AG09309 (cell line): Measurements from ENCODE around the gene SNX22.

Experiments
- DNase-seq: peaks from one replicate; pipeline ENCODE4 v3.0.0-alpha.2; 2010; ENCODE audit warnings: low read depth
- H3K4me3 ChIP-seq: 2 replicates; pipeline ENCODE4 v1.5.1; 2011; ENCODE audit warnings: mild to moderate bottlenecking, low read depth, low read length, moderate library complexity; ENCODE audit not compliant: control insufficient read depth
- TF ChIP-seq, protein P1 (sequence below): IDR thresholded peaks from 2 replicates; pipeline ENCODE4 v1.5.1; 2011; ENCODE audit warnings: mild to moderate bottlenecking, low read depth, low read length, inconsistent platforms; ENCODE audit not compliant: insufficient read depth, control insufficient read depth; ENCODE audit errors: missing control alignments

Gene SNX22

DNA sequence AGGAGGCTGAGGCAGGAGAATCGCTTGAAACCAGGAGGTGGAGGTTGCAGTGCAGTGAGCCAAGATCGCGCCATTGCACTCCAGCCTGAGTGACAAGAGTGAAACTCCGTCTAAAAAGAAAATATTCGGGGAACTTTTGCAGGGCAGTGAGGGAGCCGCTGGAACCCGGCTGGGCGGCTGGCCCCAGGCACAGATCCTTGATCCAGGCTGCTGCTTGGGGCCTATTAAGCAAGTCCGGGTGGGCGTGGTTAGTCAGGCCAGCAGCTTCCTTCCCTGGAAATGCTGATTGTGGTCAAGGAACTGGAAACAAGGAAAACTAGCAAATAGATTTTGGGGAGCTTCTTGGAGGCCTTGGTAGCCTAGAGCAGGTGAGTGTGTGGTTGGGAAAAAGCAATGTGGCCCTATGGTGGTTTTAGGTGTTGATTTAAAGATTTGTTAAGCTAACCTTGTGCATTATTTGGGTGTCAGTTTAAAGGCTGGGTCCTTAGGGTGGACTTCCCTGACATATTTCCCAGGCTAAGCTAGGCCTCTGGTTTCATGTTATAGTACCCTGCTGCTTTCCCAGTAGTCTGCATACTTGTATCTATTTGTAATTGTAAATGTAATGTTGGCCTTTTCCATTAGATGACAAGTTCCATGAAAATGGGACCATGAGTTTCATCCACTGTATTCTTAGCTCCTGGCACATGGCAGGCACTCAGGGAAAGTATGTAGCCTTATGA is 17.7 kb upstream of the SNX22 start:
- DNase-seq: no peak
- TF ChIP-seq, protein P1, sequence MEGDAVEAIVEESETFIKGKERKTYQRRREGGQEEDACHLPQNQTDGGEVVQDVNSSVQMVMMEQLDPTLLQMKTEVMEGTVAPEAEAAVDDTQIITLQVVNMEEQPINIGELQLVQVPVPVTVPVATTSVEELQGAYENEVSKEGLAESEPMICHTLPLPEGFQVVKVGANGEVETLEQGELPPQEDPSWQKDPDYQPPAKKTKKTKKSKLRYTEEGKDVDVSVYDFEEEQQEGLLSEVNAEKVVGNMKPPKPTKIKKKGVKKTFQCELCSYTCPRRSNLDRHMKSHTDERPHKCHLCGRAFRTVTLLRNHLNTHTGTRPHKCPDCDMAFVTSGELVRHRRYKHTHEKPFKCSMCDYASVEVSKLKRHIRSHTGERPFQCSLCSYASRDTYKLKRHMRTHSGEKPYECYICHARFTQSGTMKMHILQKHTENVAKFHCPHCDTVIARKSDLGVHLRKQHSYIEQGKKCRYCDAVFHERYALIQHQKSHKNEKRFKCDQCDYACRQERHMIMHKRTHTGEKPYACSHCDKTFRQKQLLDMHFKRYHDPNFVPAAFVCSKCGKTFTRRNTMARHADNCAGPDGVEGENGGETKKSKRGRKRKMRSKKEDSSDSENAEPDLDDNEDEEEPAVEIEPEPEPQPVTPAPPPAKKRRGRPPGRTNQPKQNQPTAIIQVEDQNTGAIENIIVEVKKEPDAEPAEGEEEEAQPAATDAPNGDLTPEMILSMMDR: no peak
- no peak overlapping the region for H3K4me3 ChIP-seq

DNA sequence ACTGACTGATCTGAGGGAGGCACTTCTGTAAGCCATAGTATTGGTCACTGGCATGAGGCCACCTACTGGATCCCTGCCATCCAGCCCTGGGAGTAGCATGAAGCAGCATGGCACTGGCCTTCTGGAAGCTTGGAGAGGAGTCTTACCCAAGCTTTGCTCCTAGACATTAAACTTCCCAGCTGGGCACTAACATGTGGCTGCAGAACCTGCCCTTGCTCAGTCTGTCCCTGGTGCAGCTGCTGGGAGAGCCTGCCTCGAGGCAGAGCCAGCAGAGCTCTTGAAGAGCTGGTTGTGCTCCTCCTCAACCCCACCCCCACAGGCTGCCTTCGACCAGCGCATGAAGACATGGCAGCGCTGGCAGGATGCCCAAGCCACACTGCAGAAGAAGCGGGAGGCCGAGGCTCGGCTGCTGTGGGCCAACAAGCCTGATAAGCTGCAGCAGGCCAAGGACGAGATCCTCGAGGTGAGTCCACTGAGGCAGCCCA is 17.1 kb upstream of the SNX22 start:
- no peak for DNase-seq
- H3K4me3 ChIP-seq: no peak overlapping the region
- TF ChIP-seq, protein P1: no peak

DNA sequence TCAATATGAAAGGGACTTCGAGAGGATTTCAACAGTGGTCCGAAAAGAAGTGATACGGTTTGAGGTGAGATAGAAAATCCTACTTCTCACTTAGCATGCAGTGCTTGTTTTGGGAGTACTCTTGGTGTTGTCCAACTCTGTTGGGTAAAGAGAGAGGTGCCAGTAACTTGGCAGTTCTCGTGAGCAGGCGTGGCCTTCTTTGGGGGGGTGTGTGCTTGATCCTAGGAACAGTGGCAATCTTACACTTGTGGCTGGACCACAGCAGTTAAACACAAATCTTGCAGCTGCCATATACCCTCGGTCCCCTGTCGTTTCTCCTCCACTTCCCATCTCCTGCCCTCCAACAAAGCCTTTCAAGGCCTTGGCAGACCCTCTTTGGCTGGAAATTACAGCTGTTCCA is 15.2 kb upstream of the SNX22 start:
- TF ChIP-seq, protein P1: no peak
- no peak for DNase-seq
- H3K4me3 ChIP-seq: no peak overlapping the region

DNA sequence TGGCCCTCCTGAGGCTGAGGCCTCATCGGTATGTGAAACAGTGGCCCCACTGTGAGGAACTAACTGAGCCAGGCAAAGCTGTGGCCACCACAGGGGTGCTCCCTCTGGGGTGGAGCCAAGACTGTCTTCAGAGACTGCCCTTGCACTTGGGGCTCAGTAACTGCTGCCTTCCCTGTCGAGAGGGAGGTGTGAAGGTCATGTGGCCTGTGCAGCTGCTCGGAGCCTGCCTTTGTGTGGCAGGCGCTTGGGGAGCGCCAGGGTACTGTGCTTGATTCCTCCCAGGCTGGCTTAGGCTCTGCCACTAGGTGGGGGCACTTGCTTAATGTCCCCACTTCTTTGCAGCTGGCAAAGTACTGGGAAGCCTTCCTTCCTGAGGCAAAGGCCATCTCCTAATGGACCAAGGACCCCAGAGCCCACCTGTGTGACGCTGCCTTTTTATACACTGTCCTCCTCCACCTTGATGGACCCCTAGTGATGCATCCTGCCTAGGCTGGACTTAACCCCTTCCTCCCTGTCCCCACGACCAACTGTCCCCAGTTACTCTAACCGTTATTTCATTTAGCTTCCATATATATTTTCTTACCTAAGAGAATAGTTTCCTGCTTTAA is 14.2 kb upstream of the SNX22 start:
- DNase-seq: no peak
- no peak overlapping the region for H3K4me3 ChIP-seq
- TF ChIP-seq, protein P1: no peak

DNA sequence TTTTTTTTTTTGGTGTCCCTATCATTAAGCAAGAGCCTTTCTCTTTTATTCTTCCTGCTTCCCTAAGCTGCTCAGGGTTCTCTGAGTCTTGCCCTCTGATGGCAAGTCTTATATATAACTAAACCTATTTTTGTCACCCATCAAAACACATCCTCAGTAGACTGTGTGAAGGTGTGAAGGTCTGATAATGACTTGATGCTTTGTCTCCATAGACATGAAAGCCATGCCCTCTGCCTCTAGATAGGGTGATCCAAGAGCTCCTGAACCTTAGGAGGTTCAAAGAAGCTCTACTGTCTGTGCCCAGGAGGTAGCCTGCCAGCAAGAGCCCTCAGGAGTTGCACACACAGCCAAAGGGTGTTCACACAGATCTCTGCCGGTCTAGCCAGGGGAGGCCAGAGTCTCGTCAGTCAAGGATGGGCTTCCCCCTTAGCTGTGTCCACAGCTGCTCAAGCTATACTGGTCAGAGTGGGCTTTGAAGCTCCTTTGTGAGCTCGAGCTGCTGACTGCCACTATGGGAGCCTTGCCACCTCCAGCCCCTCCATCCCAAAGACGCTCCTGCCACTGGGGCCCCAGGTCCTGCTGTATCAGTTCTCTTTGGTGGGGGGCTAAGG is 13.1 kb upstream of the SNX22 start:
- H3K4me3 ChIP-seq: no peak overlapping the region
- TF ChIP-seq, protein P1: no peak
- no peak for DNase-seq

DNA sequence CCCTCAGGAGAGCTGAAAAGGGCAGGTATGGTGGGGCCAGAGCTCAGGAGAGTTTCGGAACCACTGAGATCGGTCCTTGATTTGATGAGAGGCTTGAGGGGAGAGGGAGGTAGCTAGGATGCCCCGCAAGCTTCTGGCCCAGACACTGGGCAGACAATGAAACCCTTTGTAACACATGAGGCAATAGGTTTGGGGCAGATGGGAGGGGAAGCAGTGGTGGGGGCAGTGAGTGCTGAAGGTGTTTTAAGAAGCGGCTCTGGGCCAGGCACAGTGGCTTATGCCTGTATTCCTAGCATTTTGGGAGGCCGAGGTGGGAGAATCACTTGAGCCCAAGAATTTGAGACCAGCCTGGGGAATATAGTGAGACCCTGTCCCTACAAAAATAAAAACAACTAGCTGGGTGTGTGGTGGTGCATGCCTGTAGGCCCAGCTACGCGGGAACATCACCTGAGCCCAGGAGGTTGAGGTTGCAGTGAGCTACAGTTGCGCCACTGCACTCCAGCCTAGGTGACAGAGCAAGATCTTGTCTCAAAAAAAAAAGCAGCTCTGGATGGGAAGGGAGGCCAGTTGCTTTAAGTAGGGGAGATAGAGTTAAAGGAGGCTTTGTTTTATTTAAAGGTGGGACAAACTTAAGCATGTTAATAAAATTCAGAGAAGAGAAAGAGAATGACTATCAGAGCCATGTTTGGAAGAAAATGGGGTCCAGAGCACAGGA is 9.6 kb upstream of the SNX22 start:
- DNase-seq: no peak
- TF ChIP-seq, protein P1: no peak
- H3K4me3 ChIP-seq: no peak overlapping the region
